Esophagus squamous epithelium (tissue), 5 donors: ENCODE measurements around the gene PHKG2. TPM values are rescaled to one million over a fixed set of nuclear protein-coding genes. Genes with fewer than 3 reads are reported as not detected.

Experiments
- DNase-seq: peaks from one replicate; lab custom pipeline; 2025; lab: John Stamatoyannopoulos, UW
- H3K27ac ChIP-seq, 4 donors: fragments of 200-600 bp; sonication (generic); one replicate each; pipeline ENCODE4 v1.5.1; 2016 to 2019; ENCODE audit warnings: mild to moderate bottlenecking in 1 of 4
- H3K27me3 ChIP-seq, 4 donors: fragments of 200-600 bp; sonication (generic); 1 replicate in 3 of 4; 2 replicates in 1 of 4; pipeline versions ENCODE4 v1.5.1 to v1.6.0; 2017 to 2021; ENCODE audit warnings: antibody characterized with exemption in 1 of 4
- H3K36me3 ChIP-seq, 3 donors: fragments of 200-600 bp; sonication (generic); one replicate each; pipeline ENCODE4 v1.5.1; 2016 to 2019
- H3K4me1 ChIP-seq, 3 donors: fragments of 200-600 bp; sonication (generic); one replicate each; pipeline ENCODE4 v1.5.1; 2017 to 2019
- H3K4me3 ChIP-seq, 4 donors: fragments of 200-600 bp; sonication (generic); 1 replicate in 3 of 4; 2 replicates in 1 of 4; pipeline ENCODE4 v1.5.1; 2016 to 2019; ENCODE audit warnings: mild to moderate bottlenecking in 2 of 4, moderate library complexity in 1 of 4
- H3K9me3 ChIP-seq, 3 donors: fragments of 200-600 bp; sonication (generic); one replicate each; pipeline ENCODE4 v1.5.1; 2016 to 2019
- CTCF ChIP-seq, 6 experiments: fragments of 450-650 bp in 4 of 6; fragments of 200-600 bp in 2 of 6; sonication (generic) in 2 of 6; IDR thresholded peaks; one replicate each; pipeline ENCODE4 v1.5.1; 2016 to 2019; ENCODE audit warnings: antibody characterized with exemption in 6 of 6, mild to moderate bottlenecking in 4 of 6, moderate library complexity in 4 of 6
- POLR2A ChIP-seq, 4 donors: fragments of 450-650 bp; IDR thresholded peaks; one replicate each; pipeline ENCODE4 v1.6.1; 2017; ENCODE audit warnings: antibody characterized with exemption in 4 of 4, mild to moderate bottlenecking in 4 of 4, moderate library complexity in 3 of 4
- WGBS, 2 donors: methylation state at CpG; one replicate each; pipeline ENCODE4 v1.1.5; 2018; 5-methylcytosine and 5-hydroxymethylcytosine counted together
- intact Hi-C: fragments of 100-400 bp; cut with DNase I; formaldehyde crosslinking; loops from one replicate; pipeline ENCODE4 v1.15.0; 2022
- small RNA-seq, 4 donors: library from RNA; depleted of rRNA; stranded (forward); fragments of <200 nt; gene quantifications; one replicate each; pipeline ENCODE3, GENCODE V24; 2016
- total RNA-seq, 4 donors: library from RNA; depleted of rRNA; stranded (reverse); fragments of >200 nt; gene quantifications; one replicate each; pipeline ENCODE4 v1.1.0, GENCODE V29; 2016
- donor health status: DM: yes; HTN: yes; CAD: no.

Gene PHKG2
- total RNA-seq, 4 donors from 2014 or later, result 18.6 to 27.8 (median 21.7) TPM

- no peak for TF ChIP-seq CTCF (IDR thresholded peaks at IDR 0.05)
- TF ChIP-seq POLR2A (IDR thresholded peaks at IDR 0.05), result no peak
- WGBS, 2 donors, result 45 to 54% methylated on average over 10 of the region's 11 CpGs
Observed at GRCh38 chr16:30787613-30788378, 39.6 kb downstream of the PHKG2 start.

GRCh38 chr16:30793508-30794069 is 45.4 kb downstream of the PHKG2 start:
- H3K27me3 ChIP-seq, result no peaks in the 10 kb centered on the region
- H3K9me3 ChIP-seq, result no peaks in the 10 kb centered on the region
- no peak overlapping the region for H3K4me3 ChIP-seq
- TF ChIP-seq CTCF (IDR thresholded peaks at IDR 0.05) (no peak), POLR2A (IDR thresholded peaks at IDR 0.05) (no peak)
- intact Hi-C loops, result no loop called here
- no peak for DNase-seq
- H3K27ac ChIP-seq, result no peak overlapping the region
- 81 to 100% methylated on average over 1 to 7 of the region's 7 CpGs for WGBS, 2 donors
- peaks cover 0 to 8% (median 0%) of the 10 kb centered on the region in 3 donors for H3K4me1 ChIP-seq
- H3K36me3 ChIP-seq, result no peaks in the 10 kb centered on the region

More at GRCh38 chr16:30787613-30788378, 39.6 kb downstream of the PHKG2 start:
- Histone ChIP-seq H3K36me3 (peaks cover 0 to 18% (median 4%) of the 10 kb centered on the region in 3 donors), H3K27ac (peak overlapping the region; percentile 77 to 94 (median 91)), H3K27me3 (peaks cover 0 to 5% (median 0%) of the 10 kb centered on the region in 4 donors), H3K9me3 (no peaks in the 10 kb centered on the region), H3K4me1 (peaks cover 10 to 31% (median 15%) of the 10 kb centered on the region in 3 donors), H3K4me3 (peak overlapping the region; percentile 93 to 99 (median 96))
- DNase-seq, result no peak
- intact Hi-C loops, result no loop called here

GRCh38 chr16:30794634-30795033 is 46.4 kb downstream of the PHKG2 start:
- 79 to 90% methylated on average over 3 of the region's 3 CpGs for WGBS, 2 donors
- no peak overlapping the region for H3K27ac ChIP-seq
- no peak overlapping the region for H3K4me3 ChIP-seq
- H3K9me3 ChIP-seq, result no peaks in the 10 kb centered on the region
- peaks cover 0 to 8% (median 0%) of the 10 kb centered on the region in 3 donors for H3K4me1 ChIP-seq
- H3K27me3 ChIP-seq, result no peaks in the 10 kb centered on the region
- DNase-seq, result no peak
- intact Hi-C loops, result no loop called here
- no peak for TF ChIP-seq POLR2A (IDR thresholded peaks at IDR 0.05)
- no peaks in the 10 kb centered on the region for H3K36me3 ChIP-seq

- DNase-seq, result no peak
- no peaks in the 10 kb centered on the region for H3K36me3 ChIP-seq
- WGBS, 2 donors, result 64 to 83% methylated on average over 8 of the region's 8 CpGs
- H3K4me1 ChIP-seq, result peaks cover 0 to 8% (median 0%) of the 10 kb centered on the region in 3 donors
- H3K4me3 ChIP-seq, result no peak overlapping the region
- TF ChIP-seq POLR2A (IDR thresholded peaks at IDR 0.05), result no peak
- TF ChIP-seq CTCF (IDR thresholded peaks at IDR 0.05), result no peak
- intact Hi-C loops, result no loop called here
- no peaks in the 10 kb centered on the region for H3K27me3 ChIP-seq
- H3K9me3 ChIP-seq, result no peaks in the 10 kb centered on the region
- H3K27ac ChIP-seq, result no peak overlapping the region
Observed at GRCh38 chr16:30797670-30798309, 49.6 kb downstream of the PHKG2 start.

Small RNA genes within 50 kb of the gene (small RNA-seq; reads per million reads assigned to genes)
- gene RNU6-1043P, result 0 reads per million in 4 donors
- 4.5 to 26.6 (median 4.7) reads per million in 4 donors for gene SNORA30

Other genes starting within 250 kb of the PHKG2 start
- gene ZNF768, start 221.9 kb upstream of the PHKG2 start, total RNA-seq, result 10 to 100 TPM; 13.6 to 24.5 (median 20.6) TPM
- 10 to 100 TPM in 1 of 4 donors, 1 to 10 TPM in 3; 7.2 to 12.4 (median 8.3) TPM for gene ZNF747, start 213.6 kb upstream of the PHKG2 start, total RNA-seq
- 1 to 10 TPM; 4.7 to 8.3 (median 7.2) TPM for gene ZNF764, start 190.1 kb upstream of the PHKG2 start, total RNA-seq
- 10 to 100 TPM in 2 of 4 donors, 1 to 10 TPM in 2; 5.4 to 15.3 (median 10.2) TPM for gene ZNF688, start 176.7 kb upstream of the PHKG2 start, total RNA-seq
- 10 to 100 TPM in 1 of 4 donors, 1 to 10 TPM in 3; 2.7 to 10.9 (median 5.6) TPM for gene ZNF785, start 162.7 kb upstream of the PHKG2 start, total RNA-seq
- gene ZNF689, start 138.0 kb upstream of the PHKG2 start, total RNA-seq, result 1 to 10 TPM; 2.0 to 6.7 (median 3.8) TPM
- 10 to 100 TPM; 16.6 to 21.8 (median 20.3) TPM for gene PRR14, start 97.5 kb upstream of the PHKG2 start, total RNA-seq
- gene FBRS, start 90.0 kb upstream of the PHKG2 start, total RNA-seq, result 10 to 100 TPM; 22.3 to 80.2 (median 45.3) TPM
- gene SRCAP, start 49.3 kb upstream of the PHKG2 start, total RNA-seq, result 10 to 100 TPM; 10.7 to 39.6 (median 26.1) TPM
- gene CFAP119, start 13.6 kb downstream of the PHKG2 start, total RNA-seq, result 1 to 10 TPM in 3 of 4 donors, not detected in 1; 1.3 to 5.0 (median 3.4) TPM
- gene RNF40, start 13.9 kb downstream of the PHKG2 start, total RNA-seq, result 10 to 100 TPM; 53.8 to 81.1 (median 73.4) TPM
- 10 to 100 TPM in 1 of 4 donors, 1 to 10 TPM in 3; 5.0 to 11.4 (median 6.2) TPM for gene ZNF629, start 38.8 kb downstream of the PHKG2 start, total RNA-seq
- 10 to 100 TPM; 16.2 to 41.4 (median 25.8) TPM for gene BCL7C, start 145.7 kb downstream of the PHKG2 start, total RNA-seq
- gene CTF1, start 148.2 kb downstream of the PHKG2 start, total RNA-seq, result 1 to 10 TPM in 3 of 4 donors, under 1 TPM in 1; 0.53 to 3.6 (median 1.8) TPM
- gene FBXL19, start 175.1 kb downstream of the PHKG2 start, total RNA-seq, result 10 to 100 TPM; 17.0 to 28.7 (median 25.1) TPM
- gene ORAI3, start 200.6 kb downstream of the PHKG2 start, total RNA-seq, result 10 to 100 TPM in 3 of 4 donors, 1 to 10 TPM in 1; 4.0 to 28.6 (median 18.0) TPM
- gene SETD1A, start 209.3 kb downstream of the PHKG2 start, total RNA-seq, result 1 to 10 TPM; 3.5 to 8.0 (median 5.4) TPM
- 10 to 100 TPM in 1 of 4 donors, 1 to 10 TPM in 3; 6.9 to 17.0 (median 8.8) TPM for gene HSD3B7, start 236.8 kb downstream of the PHKG2 start, total RNA-seq